Measurements from ENCODE around the gene PRKAR1B.

PRKAR1B gene

DNA sequence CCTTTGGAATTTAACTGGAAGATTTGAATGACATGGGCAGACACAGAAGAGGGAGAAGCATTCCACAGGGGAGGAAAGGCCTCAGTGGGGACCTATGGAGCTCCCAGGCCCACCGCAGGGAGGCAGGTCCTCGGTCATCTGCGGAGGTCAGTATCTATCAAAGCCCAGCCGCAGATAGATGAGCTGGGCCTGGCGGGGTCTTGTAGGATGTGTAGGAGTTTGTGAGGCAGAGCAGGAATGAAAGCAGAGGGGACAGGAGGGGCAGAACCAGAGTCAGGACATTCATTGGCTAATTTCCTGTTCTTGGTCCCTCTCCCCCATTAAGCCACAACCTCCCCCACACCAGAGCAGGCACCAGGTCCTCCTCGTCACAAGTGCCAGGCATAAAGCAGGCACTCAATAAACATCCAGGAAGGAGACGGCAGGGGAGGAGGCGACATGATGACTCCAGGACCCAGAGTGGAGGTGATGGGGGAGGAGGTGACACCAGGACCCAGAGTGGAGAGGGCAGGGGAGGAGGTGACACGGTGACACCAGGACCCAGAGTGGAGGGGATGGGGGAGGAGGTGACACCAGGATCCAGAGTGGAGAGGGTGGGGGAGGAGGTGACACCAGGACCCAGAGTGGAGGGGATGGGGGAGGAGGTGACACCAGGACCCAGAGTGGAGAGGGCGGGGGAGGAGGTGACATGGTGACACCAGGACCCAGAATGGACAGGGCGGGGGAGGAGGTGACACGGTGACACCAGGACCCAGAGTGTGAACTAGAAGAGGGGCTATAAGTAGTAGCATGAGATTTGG lies 123.7 kb downstream of the PRKAR1B start:
- no peak for DNase-seq (ENCODE audit: low read depth in 3 of 3)

GRCh38 chr7:602341-603141 lies 124.5 kb downstream of the PRKAR1B start:
- no peak for DNase-seq (ENCODE audit: low read depth in 3 of 3)

- peak; percentile 82 to 87 (median 85) for DNase-seq (ENCODE audit: low read depth in 3 of 3)
Observed at GRCh38 chr7:601595-602340, 125.3 kb downstream of the PRKAR1B start.

DNA sequence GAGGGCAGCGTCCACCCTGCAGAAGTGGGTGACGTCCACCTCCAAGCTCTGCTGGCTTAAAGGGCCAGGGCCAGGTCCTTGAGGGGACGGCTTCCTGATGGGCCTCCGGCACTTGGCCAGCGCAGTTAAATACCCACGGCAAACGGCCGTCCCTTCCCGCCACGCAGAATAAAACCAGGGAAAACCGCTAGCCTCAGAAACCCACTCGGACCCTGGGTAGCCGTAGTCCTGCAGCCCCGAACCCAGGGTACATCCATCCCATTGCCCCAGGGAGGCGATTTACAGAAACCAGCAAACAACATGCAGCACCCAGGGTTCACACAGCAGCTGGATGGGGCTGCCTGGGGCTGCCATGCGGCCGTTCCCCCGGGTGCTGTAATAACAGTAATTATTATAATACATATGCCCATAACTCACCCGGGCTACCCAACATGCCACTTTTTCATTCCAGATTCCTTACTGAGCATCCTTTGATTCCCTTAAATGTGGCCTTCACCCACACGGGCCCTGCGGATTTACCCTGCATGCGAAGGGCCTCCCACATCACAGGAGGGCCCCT lies 126.0 kb downstream of the PRKAR1B start:
- no peak for DNase-seq (ENCODE audit: low read depth in 3 of 3)

DNA sequence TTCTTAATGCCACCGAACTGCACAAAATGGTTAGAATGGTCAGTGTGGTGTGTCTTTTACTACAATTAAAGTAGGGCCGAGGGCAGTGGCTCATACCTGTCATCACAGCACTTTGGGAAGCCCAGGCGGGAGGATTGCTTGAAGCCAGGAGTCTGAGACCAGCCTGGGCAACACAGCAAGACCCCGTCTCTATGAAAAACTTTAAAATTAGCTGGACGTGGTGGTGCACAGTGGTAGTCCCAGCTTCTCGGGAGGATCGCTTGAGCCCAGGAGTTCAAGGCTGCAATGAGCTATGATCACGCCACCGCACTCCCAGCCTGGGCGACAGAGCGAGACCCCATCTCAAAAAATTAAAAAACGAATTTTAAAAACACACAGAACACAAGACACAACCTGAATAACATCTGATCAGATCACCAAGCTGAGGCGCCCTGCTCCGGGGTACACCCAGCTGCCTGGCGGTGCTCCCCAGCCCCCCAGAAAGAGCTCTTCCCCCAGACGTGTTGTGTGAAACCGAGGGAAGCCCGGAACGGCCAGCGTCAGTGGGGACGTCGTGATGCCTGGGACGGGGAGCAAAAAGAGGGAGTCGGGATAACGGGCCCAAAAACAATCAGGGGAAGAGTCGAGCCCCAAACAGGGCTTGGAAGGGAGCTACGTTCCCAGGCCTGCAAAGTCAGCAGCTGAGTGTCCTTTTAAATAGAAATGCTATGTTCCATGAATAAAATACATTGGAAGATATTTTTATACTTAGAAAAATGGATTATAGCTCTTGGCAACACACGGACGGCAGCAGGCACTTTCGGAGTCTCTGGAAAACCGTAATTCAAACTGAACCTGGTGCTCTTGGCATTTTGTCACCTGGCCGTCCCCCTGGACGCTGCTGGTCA lies 126.7 kb downstream of the PRKAR1B start:
- DNase-seq (ENCODE audit: low read depth in 3 of 3) = no peak

DNA sequence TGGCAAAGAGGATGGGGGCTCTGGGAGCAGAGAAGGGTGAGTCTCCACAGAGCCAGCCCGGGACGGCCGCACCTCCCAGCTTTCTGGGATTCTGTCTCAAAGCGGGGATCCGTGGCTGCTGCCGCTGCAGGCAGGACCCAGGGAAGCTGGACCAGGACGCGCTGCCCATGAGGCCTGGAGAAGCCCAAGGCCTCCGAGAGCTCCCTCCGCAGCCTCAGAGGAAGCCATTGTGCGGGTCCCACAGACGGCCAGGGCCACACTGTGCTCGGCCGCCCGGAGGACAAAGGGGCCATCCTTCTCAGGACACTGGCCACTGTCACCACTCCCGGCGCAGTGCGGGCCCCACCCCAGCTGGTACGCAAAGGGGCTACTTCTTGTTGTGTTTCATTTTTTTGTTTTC lies 128.2 kb downstream of the PRKAR1B start:
- no peak for DNase-seq (ENCODE audit: low read depth in 3 of 3)

- no peak for DNase-seq (ENCODE audit: low read depth in 3 of 3)
Observed at GRCh38 chr7:597348-598178, 129.5 kb downstream of the PRKAR1B start.

DNA sequence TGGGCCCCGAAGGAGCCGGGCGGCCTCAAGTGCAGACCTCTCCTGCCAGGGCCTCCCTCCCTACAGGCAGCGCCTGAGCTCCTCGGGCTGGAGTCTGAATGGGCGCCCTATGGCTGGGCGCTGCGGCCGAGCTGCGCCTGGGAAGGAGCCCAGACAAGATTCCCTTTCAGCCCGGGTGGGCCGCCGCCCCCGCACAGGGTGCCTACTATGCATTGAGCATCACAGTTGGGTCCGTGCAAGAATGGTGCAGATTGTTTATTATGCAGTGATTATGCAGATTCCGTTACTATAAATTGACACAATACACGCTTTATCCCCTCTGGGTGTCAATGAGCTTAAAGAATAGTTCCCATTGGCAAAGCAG lies 130.3 kb downstream of the PRKAR1B start:
- DNase-seq (ENCODE audit: low read depth in 3 of 3) = no peak

GRCh38 chr7:596071-596818 lies 130.8 kb downstream of the PRKAR1B start:
- DNase-seq (ENCODE audit: low read depth in 3 of 3) = no peak

DNA sequence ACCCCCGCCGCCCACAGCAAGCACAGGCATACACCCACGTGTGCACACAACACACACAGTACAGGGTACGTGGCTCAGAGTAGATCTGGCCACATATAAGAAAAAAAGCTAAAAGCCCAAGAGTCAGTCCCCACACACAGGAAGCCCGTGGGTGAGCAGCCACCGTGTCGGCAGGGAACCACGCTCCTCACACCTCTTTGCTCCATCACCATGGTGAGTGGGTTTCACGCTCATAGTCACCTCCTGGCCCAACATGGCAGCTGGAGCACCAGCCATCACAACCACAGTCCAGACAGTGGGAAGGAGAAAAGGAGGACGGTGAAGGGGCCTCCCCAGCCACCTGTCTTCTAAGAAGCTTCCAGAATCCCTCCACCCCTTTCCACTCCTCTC lies 131.5 kb downstream of the PRKAR1B start:
- peak in 1 of 3 experiments; percentile 34 for DNase-seq (ENCODE audit: low read depth in 3 of 3)

GRCh38 chr7:594920-595620 lies 132.0 kb downstream of the PRKAR1B start:
- no peak for DNase-seq (ENCODE audit: low read depth in 3 of 3)

GRCh38 chr7:594212-594913 lies 132.7 kb downstream of the PRKAR1B start:
- DNase-seq (ENCODE audit: low read depth in 3 of 3) = no peak

- no peak for DNase-seq (ENCODE audit: low read depth in 3 of 3)
Observed at GRCh38 chr7:593324-594115, 133.6 kb downstream of the PRKAR1B start.

DNA sequence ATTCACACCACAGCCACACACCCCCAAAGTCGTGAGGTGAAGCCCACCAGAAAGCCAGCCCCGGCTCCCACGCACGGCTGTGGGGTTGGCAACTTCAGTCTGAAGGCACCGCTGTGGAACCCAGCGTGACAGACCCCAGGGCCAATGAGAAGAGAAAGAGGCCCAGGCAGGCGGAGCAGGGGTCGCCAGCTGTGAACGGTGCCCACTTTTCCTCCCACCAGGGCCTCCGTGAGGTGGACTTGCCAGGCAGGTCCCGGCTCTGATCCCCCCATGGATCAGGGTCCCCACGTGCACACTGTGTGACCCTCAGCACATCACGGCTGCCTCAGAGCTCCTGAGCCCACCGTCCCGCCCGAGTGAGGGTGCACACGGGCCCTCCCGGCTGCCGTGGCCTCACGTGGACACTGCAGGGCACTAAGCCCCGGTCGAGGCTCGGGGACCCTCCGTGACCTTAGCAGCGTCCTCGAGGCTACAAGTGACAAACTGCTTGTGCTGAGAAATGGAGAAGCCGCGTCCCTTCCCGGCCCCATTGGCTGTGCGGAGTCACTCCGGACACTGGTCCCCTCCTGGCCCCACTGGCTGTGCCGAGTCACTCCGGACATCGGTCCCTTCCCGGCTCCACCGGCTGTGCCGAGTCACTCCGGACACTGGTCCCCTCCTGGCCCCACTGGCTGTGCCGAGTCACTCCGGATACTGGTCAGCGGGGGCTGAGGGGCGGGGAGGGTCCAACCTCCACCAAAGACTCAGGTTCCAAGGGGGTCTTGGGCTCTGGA lies 135.0 kb downstream of the PRKAR1B start:
- DNase-seq (ENCODE audit: low read depth in 3 of 3) = no peak

- DNase-seq (ENCODE audit: low read depth in 3 of 3) = no peak
Observed at GRCh38 chr7:590731-591551, 136.1 kb downstream of the PRKAR1B start.

All from stimulated activated CD4-positive, alpha-beta T cell treated with anti-CD3 and anti-CD28 coated beads, TNF-alpha, amount 100 ng/mL, for 4 hours (primary cell).